K562 (cell line): ENCODE measurements around the gene EIF4E3. TPM values are rescaled to one million over a fixed set of nuclear protein-coding genes. Genes with fewer than 3 reads are reported as not detected.

ENCODE experiments used
- CEBPB ChIP-seq: fragments of 450-650 bp; IDR thresholded peaks from 2 replicates; pipeline ENCODE4 v1.6.1; 2016; ENCODE audit warnings: missing genetic modification characterization, missing compliant biosample characterization
- CTBP1 ChIP-seq: fragments of 450-650 bp; IDR thresholded peaks from 2 replicates; pipeline ENCODE4 v1.6.1; 2016; ENCODE audit warnings: borderline replicate concordance
- ETV6 ChIP-seq, 3 experiments: fragments of 150-350 bp in 1 of 3; sonication (generic) in 1 of 3; formaldehyde crosslinking in 1 of 3; IDR thresholded peaks; 2 replicates each; pipeline versions ENCODE4 v1.6.1 to v1.8.0; 2014 to 2022; ENCODE audit warnings: borderline replicate concordance in 2 of 3, low read depth in 2 of 3, antibody characterized with exemption in 1 of 3, low read length in 1 of 3, mild to moderate bottlenecking in 1 of 3, missing genetic modification reagents in 1 of 3
- HCFC1 ChIP-seq: IDR thresholded peaks from 2 replicates; pipeline ENCODE4 v1.6.1; 2012; ENCODE audit warnings: low read depth, low read length, improper control_type of control experiment
- MXI1 ChIP-seq: IDR thresholded peaks from 2 replicates; pipeline ENCODE4 v1.6.1; 2011; ENCODE audit warnings: low read depth, mild to moderate bottlenecking, improper control_type of control experiment, low read length
- NFIC ChIP-seq: fragments of 450-650 bp; IDR thresholded peaks from 2 replicates; pipeline ENCODE4 v1.6.1; 2017; ENCODE audit warnings: mild to moderate bottlenecking, inconsistent platforms
- PHB ChIP-seq: fragments of 250-450 bp; sonication (Bioruptor Pico); IDR thresholded peaks from 2 replicates; pipeline ENCODE4 v1.5.0; 2021
- RBBP5 ChIP-seq: fragments of 200-600 bp; sonication (generic); IDR thresholded peaks from 2 replicates; pipeline ENCODE4 v1.6.1; 2012; ENCODE audit warnings: borderline replicate concordance, mild to moderate bottlenecking, low read length, control low read depth, inconsistent platforms; ENCODE audit not compliant: insufficient read depth, poor library complexity, severe bottlenecking
- TFAP4 ChIP-seq: sonication (generic); formaldehyde crosslinking; IDR thresholded peaks from 2 replicates; pipeline ENCODE4 v1.8.0; 2022; ENCODE audit warnings: missing genetic modification reagents, mild to moderate bottlenecking, moderate library complexity, borderline replicate concordance
- THRB ChIP-seq: fragments of 450-650 bp; formaldehyde crosslinking; conservative IDR thresholded peaks from 2 replicates; pipeline ENCODE4 v1.4.0; 2022; ENCODE audit warnings: mild to moderate bottlenecking, missing genetic modification characterization
- ZNF12 ChIP-seq: sonication (generic); formaldehyde crosslinking; IDR thresholded peaks from 2 replicates; pipeline ENCODE4 v1.4.0; 2020; ENCODE audit warnings: mild to moderate bottlenecking, missing genetic modification reagents
- ZNF583 ChIP-seq: fragments of 250-450 bp; sonication (Bioruptor Pico); IDR thresholded peaks from 2 replicates; pipeline ENCODE4 v1.4.0; 2020
- polyA plus RNA-seq, 8 experiments: library from polyadenylated mRNA; depleted of rRNA in 4 of 8; stranded (reverse) in 5 of 8; unstranded in 3 of 8; fragments of >200 nt; fragmentation: Nextera tagmentation in 2 of 8; fragmentation: Illumina TruSeq in 1 of 8; extraction: Ambion mirVana in 2 of 8; extraction: Trizol in 1 of 8; gene quantifications; 2 replicates each; pipeline versions ENCODE4 v1.2.1 to v1.2.3, GENCODE V29; 2011 to 2014; ENCODE audit warnings: inconsistent platforms in 1 of 8, missing spikeins in 1 of 8
- total RNA-seq, 7 experiments: library from RNA; depleted of rRNA in 6 of 7; stranded (reverse); fragments of >200 nt in 6 of 7; fragmentation: Illumina TruSeq in 2 of 7; extraction: Trizol in 2 of 7; gene quantifications; 2 replicates each; pipeline versions ENCODE4 v1.2.1 to v1.2.3, GENCODE V29; 2011 to 2021; ENCODE audit warnings: low replicate concordance in 1 of 7
- TF ChIP-seq, protein P1 (sequence below): fragments of 450-650 bp; IDR thresholded peaks from 2 replicates; pipeline ENCODE4 v1.6.1; 2016; ENCODE audit warnings: low read depth
- TF ChIP-seq, protein P2 (sequence below), 2 experiments: IDR thresholded peaks; 2 replicates each; pipeline ENCODE4 v1.6.1; 2012; ENCODE audit warnings: improper control_type of control experiment in 2 of 2, low read depth in 2 of 2, low read length in 2 of 2, borderline replicate concordance in 1 of 2

EIF4E3 gene
- total and polyA plus RNA-seq, 9 of the 15 experiments (the other 6 are each of a cell fraction or from before 2014, with no cell fraction given) = 0.18 to 2.5 (median 1.1) TPM

DNA sequence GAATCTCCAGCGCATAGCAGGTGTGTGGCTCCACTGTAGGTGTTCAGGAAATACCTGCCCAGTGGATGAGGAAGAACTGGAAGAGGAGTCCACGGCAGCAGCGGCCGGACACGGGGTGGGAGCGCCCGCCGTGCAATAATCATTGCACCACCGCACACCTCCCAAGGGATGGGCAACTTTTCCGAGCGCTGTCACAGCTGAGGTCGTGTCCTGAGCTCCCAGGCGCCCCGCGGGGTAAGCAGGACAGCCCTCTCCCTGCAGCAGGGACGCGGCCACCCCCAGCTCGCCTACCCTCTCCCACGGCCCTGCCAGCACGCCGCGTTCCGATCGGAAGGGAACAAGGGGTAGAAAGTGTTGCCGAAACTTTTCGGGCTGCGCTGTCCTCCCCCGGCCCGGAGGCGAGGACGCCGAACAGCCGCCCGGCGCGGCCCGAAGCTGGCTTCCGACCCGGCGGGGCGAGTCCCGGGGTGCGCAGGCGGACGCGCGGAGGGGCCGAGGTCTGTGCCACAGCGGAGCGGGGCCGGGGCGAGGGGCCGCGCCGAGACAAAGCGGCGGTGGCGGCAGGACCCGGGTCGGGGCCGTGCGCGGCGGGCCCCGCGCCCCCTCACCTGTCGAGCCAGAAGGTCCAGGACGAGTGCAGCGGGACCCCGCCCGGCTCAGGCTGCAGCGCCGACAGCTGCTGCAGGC is 475 bp downstream of the EIF4E3 start (continued):
- TF ChIP-seq, protein P1, sequence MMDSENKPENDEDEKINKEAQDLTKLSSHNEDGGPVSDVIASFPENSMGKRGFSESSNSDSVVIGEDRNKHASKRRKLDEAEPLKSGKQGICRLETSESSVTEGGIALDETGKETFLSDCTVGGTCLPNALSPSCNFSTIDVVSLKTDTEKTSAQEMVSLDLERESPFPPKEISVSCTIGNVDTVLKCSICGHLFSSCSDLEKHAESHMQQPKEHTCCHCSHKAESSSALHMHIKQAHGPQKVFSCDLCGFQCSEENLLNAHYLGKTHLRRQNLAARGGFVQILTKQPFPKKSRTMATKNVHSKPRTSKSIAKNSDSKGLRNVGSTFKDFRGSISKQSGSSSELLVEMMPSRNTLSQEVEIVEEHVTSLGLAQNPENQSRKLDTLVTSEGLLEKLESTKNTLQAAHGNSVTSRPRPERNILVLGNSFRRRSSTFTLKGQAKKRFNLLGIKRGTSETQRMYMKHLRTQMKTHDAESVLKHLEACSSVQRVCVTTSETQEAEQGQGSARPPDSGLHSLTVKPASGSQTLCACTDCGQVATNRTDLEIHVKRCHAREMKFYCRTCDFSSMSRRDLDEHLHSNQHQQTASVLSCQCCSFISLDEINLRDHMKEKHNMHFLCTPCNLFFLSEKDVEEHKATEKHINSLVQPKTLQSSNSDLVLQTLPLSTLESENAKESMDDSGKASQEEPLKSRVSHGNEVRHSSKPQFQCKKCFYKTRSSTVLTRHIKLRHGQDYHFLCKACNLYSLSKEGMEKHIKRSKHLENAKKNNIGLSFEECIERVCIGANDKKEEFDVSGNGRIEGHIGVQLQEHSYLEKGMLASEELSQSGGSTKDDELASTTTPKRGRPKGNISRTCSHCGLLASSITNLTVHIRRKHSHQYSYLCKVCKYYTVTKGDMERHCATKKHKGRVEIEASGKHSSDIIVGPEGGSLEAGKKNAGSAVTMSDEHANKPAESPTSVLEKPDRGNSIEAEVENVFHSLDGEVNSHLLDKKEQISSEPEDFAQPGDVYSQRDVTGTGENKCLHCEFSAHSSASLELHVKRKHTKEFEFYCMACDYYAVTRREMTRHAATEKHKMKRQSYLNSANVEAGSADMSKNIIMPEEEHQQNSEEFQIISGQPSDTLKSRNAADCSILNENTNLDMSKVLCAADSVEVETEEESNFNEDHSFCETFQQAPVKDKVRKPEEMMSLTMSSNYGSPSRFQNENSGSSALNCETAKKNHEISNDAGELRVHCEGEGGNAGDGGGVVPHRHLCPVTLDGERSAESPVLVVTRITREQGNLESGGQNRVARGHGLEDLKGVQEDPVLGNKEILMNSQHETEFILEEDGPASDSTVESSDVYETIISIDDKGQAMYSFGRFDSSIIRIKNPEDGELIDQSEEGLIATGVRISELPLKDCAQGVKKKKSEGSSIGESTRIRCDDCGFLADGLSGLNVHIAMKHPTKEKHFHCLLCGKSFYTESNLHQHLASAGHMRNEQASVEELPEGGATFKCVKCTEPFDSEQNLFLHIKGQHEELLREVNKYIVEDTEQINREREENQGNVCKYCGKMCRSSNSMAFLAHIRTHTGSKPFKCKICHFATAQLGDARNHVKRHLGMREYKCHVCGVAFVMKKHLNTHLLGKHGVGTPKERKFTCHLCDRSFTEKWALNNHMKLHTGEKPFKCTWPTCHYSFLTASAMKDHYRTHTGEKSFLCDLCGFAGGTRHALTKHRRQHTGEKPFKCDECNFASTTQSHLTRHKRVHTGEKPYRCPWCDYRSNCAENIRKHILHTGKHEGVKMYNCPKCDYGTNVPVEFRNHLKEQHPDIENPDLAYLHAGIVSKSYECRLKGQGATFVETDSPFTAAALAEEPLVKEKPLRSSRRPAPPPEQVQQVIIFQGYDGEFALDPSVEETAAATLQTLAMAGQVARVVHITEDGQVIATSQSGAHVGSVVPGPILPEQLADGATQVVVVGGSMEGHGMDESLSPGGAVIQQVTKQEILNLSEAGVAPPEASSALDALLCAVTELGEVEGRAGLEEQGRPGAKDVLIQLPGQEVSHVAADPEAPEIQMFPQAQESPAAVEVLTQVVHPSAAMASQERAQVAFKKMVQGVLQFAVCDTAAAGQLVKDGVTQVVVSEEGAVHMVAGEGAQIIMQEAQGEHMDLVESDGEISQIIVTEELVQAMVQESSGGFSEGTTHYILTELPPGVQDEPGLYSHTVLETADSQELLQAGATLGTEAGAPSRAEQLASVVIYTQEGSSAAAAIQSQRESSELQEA = no peak
- no peak for TF ChIP-seq ETV6 (IDR thresholded peaks at IDR 0.05; ENCODE audit: borderline replicate concordance in 1 of 2, low read depth in 2 of 2, low read length in 1 of 2)
- TF ChIP-seq ETV6 (CRISPR knock-in tag; IDR thresholded peaks at IDR 0.05; ENCODE audit: borderline replicate concordance) = no peak
- TF ChIP-seq THRB = no peak
- TF ChIP-seq CEBPB (tag) = no peak
- TF ChIP-seq MXI1 = no peak
- TF ChIP-seq RBBP5 = no peak
- no peak for TF ChIP-seq ZNF583 (CRISPR knock-in tag)
- no peak for TF ChIP-seq NFIC
- no peak for TF ChIP-seq HCFC1
- 0 out of 2 replicates have a peak, but pooled peaks have one; percentile 32 for TF ChIP-seq ZNF12 (CRISPR knock-in tag)
- TF ChIP-seq PHB = no peak
- TF ChIP-seq TFAP4 (CRISPR knock-in tag) = peak; percentile 64; the same call in 1 of the 2 replicates
- peak; percentile 68; the same call in 1 of the 2 replicates for TF ChIP-seq CTBP1
- TF ChIP-seq, protein P2, sequence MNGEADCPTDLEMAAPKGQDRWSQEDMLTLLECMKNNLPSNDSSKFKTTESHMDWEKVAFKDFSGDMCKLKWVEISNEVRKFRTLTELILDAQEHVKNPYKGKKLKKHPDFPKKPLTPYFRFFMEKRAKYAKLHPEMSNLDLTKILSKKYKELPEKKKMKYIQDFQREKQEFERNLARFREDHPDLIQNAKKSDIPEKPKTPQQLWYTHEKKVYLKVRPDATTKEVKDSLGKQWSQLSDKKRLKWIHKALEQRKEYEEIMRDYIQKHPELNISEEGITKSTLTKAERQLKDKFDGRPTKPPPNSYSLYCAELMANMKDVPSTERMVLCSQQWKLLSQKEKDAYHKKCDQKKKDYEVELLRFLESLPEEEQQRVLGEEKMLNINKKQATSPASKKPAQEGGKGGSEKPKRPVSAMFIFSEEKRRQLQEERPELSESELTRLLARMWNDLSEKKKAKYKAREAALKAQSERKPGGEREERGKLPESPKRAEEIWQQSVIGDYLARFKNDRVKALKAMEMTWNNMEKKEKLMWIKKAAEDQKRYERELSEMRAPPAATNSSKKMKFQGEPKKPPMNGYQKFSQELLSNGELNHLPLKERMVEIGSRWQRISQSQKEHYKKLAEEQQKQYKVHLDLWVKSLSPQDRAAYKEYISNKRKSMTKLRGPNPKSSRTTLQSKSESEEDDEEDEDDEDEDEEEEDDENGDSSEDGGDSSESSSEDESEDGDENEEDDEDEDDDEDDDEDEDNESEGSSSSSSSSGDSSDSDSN (IDR thresholded peaks at IDR 0.05; ENCODE audit: borderline replicate concordance in 1 of 2, low read depth in 2 of 2, low read length in 2 of 2) = 0 out of 4 replicates have a peak, but pooled peaks of 1 of the 2 experiments have one; percentile 26
